Measurements from ENCODE around the gene POPDC3.
"Not testable (repeated sequence)": the region's sequence is repeated elsewhere in the genome, so short reads cannot be mapped to it uniquely, and the experiment has no call there.

POPDC3 gene

DNA sequence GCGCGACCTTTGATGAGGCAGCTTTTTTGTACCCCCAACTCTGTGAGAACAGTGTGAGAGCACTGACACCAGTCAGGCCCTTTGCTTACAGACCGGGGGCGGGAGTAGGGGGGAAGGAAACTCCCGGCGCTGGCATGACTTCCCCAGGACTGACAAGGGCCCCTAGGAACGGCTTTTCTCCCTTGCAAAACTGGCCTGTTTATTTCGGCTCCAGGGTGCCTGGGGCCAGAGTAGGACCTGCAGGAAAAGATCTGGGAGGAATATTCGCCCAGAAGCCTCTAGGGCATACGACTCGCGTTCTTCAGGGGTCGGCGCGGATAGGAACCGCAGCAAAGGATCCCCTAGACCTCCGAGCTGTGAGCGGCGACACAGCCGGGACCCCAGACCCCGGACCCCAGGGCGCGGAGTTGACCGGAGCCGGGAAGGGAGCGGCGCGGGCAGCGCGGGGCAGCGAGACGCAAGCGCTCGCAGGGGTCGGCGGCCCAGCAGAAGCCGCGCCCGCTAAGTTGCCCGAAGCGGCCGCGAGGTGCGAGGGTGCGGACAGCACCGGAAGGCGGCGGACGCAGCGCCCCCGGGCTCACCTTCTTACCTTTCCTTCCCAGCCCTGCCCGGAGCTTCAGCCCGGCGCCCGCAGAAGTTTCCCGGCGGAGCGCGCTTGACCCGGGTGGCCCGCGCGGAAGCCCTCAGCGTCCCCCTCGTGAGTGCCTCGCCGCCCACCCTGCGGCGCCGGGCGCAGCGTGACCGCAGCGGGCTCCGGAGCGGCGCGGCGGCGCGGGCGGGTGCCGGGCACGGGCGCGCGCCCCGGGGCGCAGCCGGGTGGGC is at the start of gene POPDC3:
POPDC3 (minus strand) TSS at position 771 of the 822 bp plus-strand sequence. CDS start 18,105 bp downstream, outside the sequence.
- no peak for TF ChIP-seq CTCF (IDR thresholded peaks at IDR 0.05)
- Histone ChIP-seq H3K27me3 (peaks cover 0 to 22% of the 10 kb centered on the region in 2 donors), H3K36me3 (no peaks in the 10 kb centered on the region), H3K4me3 (peak within 1 kb of the TSS; percentile 36 to 50), H3K27ac (no peak within 1 kb of the TSS), H3K9me3 (no peaks in the 10 kb centered on the region), H3K4me1 (peaks cover 0 to 7% (median 2%) of the 10 kb centered on the region in 4 donors)
- intact Hi-C loops (cut with DNase I; ENCODE audit: low total_unique reads): no loop called here
- DNase-seq: no peak

GRCh38 chr6:105227295-105227767 is 47.5 kb upstream of the POPDC3 start:
- DNase-seq: no peak
- no peak for TF ChIP-seq CTCF (IDR thresholded peaks at IDR 0.05)
- intact Hi-C loops (cut with DNase I; ENCODE audit: low total_unique reads): no loop called here
- Histone ChIP-seq H3K4me1 (no peaks in the 10 kb centered on the region), H3K4me3 (no peak overlapping the region), H3K36me3 (no peaks in the 10 kb centered on the region), H3K9me3 (no peaks in the 10 kb centered on the region), H3K27me3 (no peaks in the 10 kb centered on the region), H3K27ac (no peak overlapping the region)

- H3K4me3 ChIP-seq: no peak overlapping the region
- no peaks in the 10 kb centered on the region for H3K36me3 ChIP-seq
- no peaks in the 10 kb centered on the region for H3K9me3 ChIP-seq
- intact Hi-C loops (cut with DNase I; ENCODE audit: low total_unique reads): no loop called here
- no peak overlapping the region for H3K27ac ChIP-seq
- no peak for DNase-seq
- no peaks in the 10 kb centered on the region for H3K27me3 ChIP-seq
- no peaks in the 10 kb centered on the region for H3K4me1 ChIP-seq
- no peak for TF ChIP-seq CTCF (IDR thresholded peaks at IDR 0.05)
Measured at GRCh38 chr6:105226598-105227294, 46.9 kb upstream of the POPDC3 start.

DNA sequence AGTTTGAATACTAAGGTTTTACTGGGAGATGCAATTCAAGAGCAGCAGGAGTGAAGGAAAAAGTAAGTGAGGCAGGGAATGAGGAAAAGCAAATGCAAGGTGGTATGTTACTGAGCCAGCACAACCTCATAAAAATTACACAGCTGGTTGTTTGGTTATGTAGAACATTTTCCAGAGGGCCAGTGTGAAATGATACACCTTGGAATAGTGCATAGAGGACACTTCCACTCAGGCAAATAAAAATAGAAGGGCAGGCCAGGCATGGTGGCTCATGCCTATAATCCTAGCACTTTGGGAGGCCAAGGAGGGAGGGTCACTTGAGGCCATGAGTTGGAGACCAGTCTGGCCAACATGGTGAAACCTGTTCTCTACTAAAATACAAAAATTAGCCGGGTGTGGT is 43.4 kb upstream of the POPDC3 start:
- Histone ChIP-seq H3K27ac (no peak overlapping the region), H3K4me1 (no peaks in the 10 kb centered on the region), H3K9me3 (no peaks in the 10 kb centered on the region), H3K36me3 (no peaks in the 10 kb centered on the region), H3K4me3 (no peak overlapping the region), H3K27me3 (no peaks in the 10 kb centered on the region)
- TF ChIP-seq CTCF (IDR thresholded peaks at IDR 0.05): no peak
- intact Hi-C loops (cut with DNase I; ENCODE audit: low total_unique reads): no loop called here
- DNase-seq: no peak

DNA sequence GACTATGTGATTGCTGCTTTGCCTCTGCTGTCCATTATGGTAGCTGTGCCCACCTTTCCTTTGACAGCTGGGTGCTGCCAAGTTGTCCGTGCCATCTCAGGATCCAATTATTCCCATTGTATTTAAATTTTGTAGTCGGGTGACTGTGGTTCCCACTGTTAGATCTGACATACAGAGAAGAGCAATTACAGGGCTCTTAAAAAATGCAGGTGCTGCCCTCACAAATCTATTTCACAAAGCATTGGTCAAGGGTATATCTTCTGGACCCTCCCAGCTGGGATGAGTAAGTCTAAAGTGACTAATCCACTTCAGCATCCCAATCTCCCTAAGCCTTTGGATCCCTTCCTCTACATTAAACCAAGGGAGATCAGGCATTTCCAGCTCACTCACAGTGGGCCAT is 41.4 kb upstream of the POPDC3 start:
- H3K36me3 ChIP-seq; H3K4me1 ChIP-seq; H3K4me3 ChIP-seq; DNase-seq; H3K9me3 ChIP-seq; H3K27me3 ChIP-seq; intact Hi-C loops (cut with DNase I; ENCODE audit: low total_unique reads); H3K27ac ChIP-seq: not testable (repeated sequence)

DNA sequence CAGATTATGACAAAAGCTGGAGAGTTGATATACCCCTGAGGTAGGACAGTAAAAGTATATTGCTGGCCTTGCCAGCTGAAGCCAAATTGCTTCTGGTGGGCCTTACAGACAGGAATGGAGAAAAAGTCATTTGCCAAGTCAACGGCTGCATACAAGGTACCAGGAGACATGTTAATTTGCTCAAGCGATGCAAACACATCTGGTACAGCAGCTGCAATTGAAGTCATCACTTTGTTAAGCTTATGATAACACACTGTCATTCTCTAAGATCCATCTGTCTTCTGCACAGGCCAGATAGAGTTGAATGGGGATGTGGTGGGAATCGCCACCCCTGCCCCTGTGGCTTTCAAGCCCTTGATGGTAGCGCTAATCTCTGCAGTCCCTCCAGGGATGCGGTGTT is 40.4 kb upstream of the POPDC3 start:
- Histone ChIP-seq H3K36me3 (no peaks in the 10 kb centered on the region), H3K4me3 (no peak overlapping the region), H3K9me3 (no peaks in the 10 kb centered on the region), H3K4me1 (no peaks in the 10 kb centered on the region), H3K27me3 (no peaks in the 10 kb centered on the region), H3K27ac (no peak overlapping the region)
- intact Hi-C loops (cut with DNase I; ENCODE audit: low total_unique reads): no loop called here
- TF ChIP-seq CTCF (IDR thresholded peaks at IDR 0.05): no peak
- DNase-seq: no peak

DNA sequence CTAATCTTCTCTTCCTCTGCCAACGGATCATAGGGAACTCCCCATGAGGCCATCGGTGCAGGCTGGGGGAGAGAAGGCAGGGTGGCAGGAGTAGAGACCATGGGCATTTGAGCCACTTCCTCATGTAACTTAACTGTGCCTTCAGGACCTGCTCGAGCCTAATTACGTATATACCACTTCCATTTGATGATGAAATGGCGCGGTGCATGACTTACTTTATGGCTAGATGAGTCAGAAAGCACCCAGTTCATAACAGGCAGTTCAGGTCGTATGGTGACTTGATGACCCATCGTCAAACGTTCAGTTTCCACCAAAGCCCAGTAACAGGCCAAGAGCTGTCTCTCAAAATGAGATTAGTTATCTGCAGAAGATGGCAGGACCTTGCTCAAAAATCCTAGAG is 39.4 kb upstream of the POPDC3 start:
- H3K9me3 ChIP-seq; H3K27ac ChIP-seq; H3K4me1 ChIP-seq; DNase-seq; H3K27me3 ChIP-seq; H3K36me3 ChIP-seq; intact Hi-C loops (cut with DNase I; ENCODE audit: low total_unique reads); H3K4me3 ChIP-seq: not testable (repeated sequence)

Measured in tibial artery (tissue), 4 donors.